Thymus (tissue), 11 donors: ENCODE results near the gene RPLP2. TPM values are rescaled to one million over a fixed set of nuclear protein-coding genes. Genes with fewer than 3 reads are reported as not detected.
A peak's percentile ranks its signal among the peaks of the same experiment; 100 is the strongest.

Experiments
- DNase-seq, 9 donors: peaks; one replicate each; pipeline ENCODE4 v3.0.0-alpha.2; 2013; ENCODE audit warnings: low spot score in 9 of 9, low read depth in 6 of 9, missing footprints in 1 of 9
- H3K27ac ChIP-seq, 2 donors: one replicate each; pipeline ENCODE4 v1.5.1; 2013; ENCODE audit warnings: control low read depth in 1 of 2, low read depth in 1 of 2, low read length in 1 of 2, mild to moderate bottlenecking in 1 of 2, moderate library complexity in 1 of 2
- H3K27me3 ChIP-seq, 2 donors: one replicate each; pipeline ENCODE4 v1.5.1; 2013; ENCODE audit warnings: low read length in 1 of 2; ENCODE audit not compliant: control insufficient read depth in 2 of 2, insufficient read depth in 1 of 2
- H3K36me3 ChIP-seq, 2 donors: one replicate each; pipeline ENCODE4 v1.5.1; 2013; ENCODE audit warnings: low read length in 1 of 2, mild to moderate bottlenecking in 1 of 2, moderate library complexity in 1 of 2; ENCODE audit not compliant: control insufficient read depth in 2 of 2, insufficient read depth in 2 of 2
- H3K4me1 ChIP-seq, 2 donors: one replicate each; pipeline ENCODE4 v1.5.1; 2013; ENCODE audit warnings: low read length in 2 of 2; ENCODE audit not compliant: control insufficient read depth in 2 of 2, insufficient read depth in 2 of 2
- H3K4me3 ChIP-seq, 2 donors: one replicate each; pipeline ENCODE4 v1.5.1; 2013; ENCODE audit warnings: low read length in 2 of 2, control low read depth in 1 of 2, mild to moderate bottlenecking in 1 of 2
- H3K9me3 ChIP-seq, 2 donors: one replicate each; pipeline ENCODE4 v1.5.1; 2013; ENCODE audit warnings: low read length in 1 of 2, mild to moderate bottlenecking in 1 of 2; ENCODE audit not compliant: control insufficient read depth in 2 of 2, insufficient read depth in 1 of 2
- WGBS: extraction: QIAGEN DNeasy Blood & Tissue Kit; methylation state at CpG from one replicate; pipeline ENCODE4 v1.1.7; 2013; 5-methylcytosine and 5-hydroxymethylcytosine counted together
- polyA plus RNA-seq: library from polyadenylated mRNA; stranded (reverse); fragments of 200-250 nt; gene quantifications from one replicate; pipeline ENCODE4 v1.2.3, GENCODE V29; 2013
- total RNA-seq: library from RNA; stranded (reverse); fragments of 120-200 nt; gene quantifications from one replicate; pipeline ENCODE4 v1.2.4, GENCODE V29; 2013
- donor health status: healthy.

The RPLP2 gene
- total and polyA plus RNA-seq, 2 donors = 1,873 to 2,667 TPM

DNA sequence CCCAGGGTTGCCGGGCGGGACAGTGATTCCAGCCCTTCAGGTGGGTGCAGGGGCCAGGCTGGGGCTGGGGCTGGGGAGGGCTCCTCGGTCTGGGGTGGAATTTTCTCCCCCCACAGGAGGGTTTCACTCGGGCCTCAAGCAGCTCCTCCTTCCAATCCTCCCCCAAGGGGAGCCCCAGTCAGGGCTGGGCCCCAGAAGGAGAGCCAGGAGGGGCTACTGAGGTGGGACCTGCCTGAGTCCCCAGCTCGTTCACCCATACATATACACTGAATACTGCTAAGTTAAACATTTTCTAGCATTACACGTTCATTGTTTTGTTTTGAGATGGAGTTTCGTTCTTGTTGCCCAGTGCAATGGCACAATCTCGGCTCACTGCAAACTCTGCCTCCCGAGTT is 16.5 kb downstream of the RPLP2 start:
- 92% methylated on average over 9 of the region's 9 CpGs for WGBS
- Histone ChIP-seq H3K27ac (no peak overlapping the region), H3K9me3 (peaks cover 5 to 23% of the 10 kb centered on the region in 2 donors), H3K4me3 (no peak overlapping the region), H3K36me3 (peaks cover 18 to 37% of the 10 kb centered on the region in 2 donors), H3K4me1 (peaks cover 7 to 69% of the 10 kb centered on the region in 2 donors), H3K27me3 (peaks cover 51 to 62% of the 10 kb centered on the region in 2 donors)
- no peak for DNase-seq

DNA sequence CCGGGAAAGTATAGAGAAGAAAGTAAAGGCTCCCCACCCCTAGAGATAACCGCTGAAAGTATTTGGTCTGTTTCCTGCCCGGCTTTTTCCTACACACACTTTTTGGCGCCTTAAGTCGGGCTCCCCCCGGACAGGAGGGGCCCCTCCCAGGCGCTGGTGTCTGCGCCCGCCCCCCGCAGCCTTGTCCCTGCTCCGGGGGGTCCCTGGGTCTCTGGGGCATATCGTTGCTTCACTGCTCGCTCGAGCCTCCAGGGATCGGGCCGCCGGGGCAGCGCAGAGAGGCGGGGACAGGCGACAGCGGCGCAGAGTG is 17.0 kb downstream of the RPLP2 start:
- peaks cover 18 to 32% of the 10 kb centered on the region in 2 donors for H3K36me3 ChIP-seq
- H3K4me1 ChIP-seq = peaks cover 11 to 70% of the 10 kb centered on the region in 2 donors
- peaks cover 6 to 29% of the 10 kb centered on the region in 2 donors for H3K9me3 ChIP-seq
- peak overlapping the region in 1 of 2 donors; percentile 44 for H3K4me3 ChIP-seq
- peaks cover 57 to 68% of the 10 kb centered on the region in 2 donors for H3K27me3 ChIP-seq
- 1% methylated on average over 22 of the region's 22 CpGs for WGBS
- no peak overlapping the region for H3K27ac ChIP-seq
- DNase-seq = no peak

DNA sequence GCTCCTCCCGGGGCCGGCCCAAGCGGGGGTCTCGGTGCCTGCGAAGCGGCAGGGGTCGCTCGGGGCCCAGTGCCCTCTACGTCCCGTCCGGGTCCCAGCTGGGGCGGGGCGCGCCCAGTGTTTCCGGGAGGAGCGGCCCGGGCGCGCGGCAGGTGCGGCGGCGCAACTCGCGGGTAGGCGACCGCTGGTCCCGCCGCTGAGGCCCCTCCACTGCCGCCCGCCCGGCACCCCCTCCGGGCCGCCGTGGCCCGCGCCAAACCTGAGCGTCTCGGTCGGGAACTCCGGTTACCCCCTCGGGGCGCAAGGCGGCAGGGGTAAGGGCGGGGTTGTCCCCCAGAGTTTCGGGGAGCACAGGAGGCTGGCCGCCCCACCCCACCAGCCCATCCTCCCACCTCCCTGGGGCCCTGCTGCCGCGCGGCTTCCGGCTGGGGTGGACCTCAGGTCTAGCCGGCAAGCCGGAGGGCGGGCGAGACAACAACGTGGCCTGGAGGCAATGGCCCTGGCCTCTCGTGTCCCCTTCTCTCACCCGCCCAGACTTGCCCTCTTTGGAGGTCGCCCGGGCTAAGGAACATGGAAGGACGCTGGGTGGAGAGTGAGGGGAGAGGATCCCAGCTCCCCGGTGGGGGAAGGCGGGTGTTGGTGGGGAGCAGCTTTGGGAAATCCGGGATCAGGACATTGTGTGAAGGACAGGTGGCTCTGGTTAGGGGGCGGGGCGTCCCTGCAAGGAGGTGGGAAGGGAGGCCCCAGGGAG is 17.6 kb downstream of the RPLP2 start:
- Histone ChIP-seq H3K27ac (no peak overlapping the region), H3K36me3 (peaks cover 17 to 27% of the 10 kb centered on the region in 2 donors)

DNA sequence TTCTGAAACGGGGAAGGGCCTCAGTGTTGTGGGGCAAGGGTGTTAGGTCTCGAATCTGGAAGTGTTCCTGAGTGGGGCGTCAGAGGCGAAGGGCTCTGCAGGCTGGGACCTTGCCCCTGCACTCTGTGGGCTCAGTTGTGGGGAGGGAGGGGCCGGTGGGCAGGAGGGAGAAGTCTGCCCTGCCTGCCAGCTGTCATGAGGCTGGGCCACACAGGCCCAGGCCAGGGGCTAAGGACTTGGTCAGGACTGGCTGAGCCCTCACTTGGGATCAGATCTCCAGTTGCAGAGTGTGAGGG is 18.1 kb downstream of the RPLP2 start, which contains the start of gene CRACR2B:
CRACR2B (plus strand) TSS at position 23 of the 296 bp plus-strand sequence. CDS start 689 bp downstream, outside the sequence.
- Histone ChIP-seq H3K4me1 (peaks cover 11 to 77% of the 10 kb centered on the region in 2 donors), H3K4me3 (peak within 1 kb of the TSS in 1 of 2 donors; percentile 44), H3K27me3 (peaks cover 67 to 77% of the 10 kb centered on the region in 2 donors), H3K36me3 (peaks cover 14 to 23% of the 10 kb centered on the region in 2 donors), H3K9me3 (peaks cover 6 to 35% of the 10 kb centered on the region in 2 donors), H3K27ac (no peak within 1 kb of the TSS)
- DNase-seq = no peak
- 60% methylated on average over 5 of the region's 5 CpGs for WGBS

More for the DNA sequence above, 17.6 kb downstream of the RPLP2 start:
- 8% methylated on average over 66 of the region's 66 CpGs for WGBS
- H3K9me3 ChIP-seq = peaks cover 6 to 34% of the 10 kb centered on the region in 2 donors
- peaks cover 62 to 73% of the 10 kb centered on the region in 2 donors for H3K27me3 ChIP-seq
- DNase-seq = no peak
- peak overlapping the region in 1 of 2 donors; percentile 44 for H3K4me3 ChIP-seq
- peaks cover 11 to 74% of the 10 kb centered on the region in 2 donors for H3K4me1 ChIP-seq

DNA sequence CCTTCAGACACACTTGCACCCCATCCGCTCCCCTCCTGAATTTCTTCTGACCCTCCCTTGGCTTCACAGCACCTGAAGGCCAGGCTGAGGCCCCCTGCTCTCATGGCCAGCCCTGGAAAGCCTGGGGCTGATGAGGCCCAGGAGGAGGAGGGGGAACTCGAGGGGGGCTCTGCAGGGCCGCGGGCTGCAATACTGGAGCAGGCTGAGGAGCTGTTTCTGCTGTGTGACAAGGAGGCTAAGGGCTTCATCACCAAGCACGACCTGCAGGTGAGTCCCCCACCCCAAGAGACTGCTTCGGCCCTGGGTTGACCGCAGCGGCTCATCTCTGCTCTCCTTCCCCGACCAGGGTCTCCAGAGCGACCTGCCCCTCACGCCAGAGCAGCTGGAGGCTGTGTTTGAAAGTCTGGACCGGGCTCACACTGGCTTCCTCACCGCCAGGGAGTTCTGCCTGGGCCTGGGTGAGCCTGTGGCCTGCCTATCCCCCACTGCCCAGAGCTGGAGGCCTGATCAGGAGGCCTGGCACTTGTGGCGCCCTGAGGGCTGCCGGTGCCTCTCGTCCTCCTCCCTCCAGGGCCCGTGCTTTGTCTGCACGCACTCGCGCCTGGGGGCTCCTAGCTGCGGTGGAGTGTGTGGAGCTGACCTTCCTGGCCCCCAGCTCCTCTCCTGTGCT is 18.9 kb downstream of the RPLP2 start:
- Histone ChIP-seq H3K36me3 (peaks cover 12 to 17% of the 10 kb centered on the region in 2 donors), H3K4me3 (no peak overlapping the region), H3K27ac (no peak overlapping the region), H3K27me3 (peaks cover 75 to 84% of the 10 kb centered on the region in 2 donors), H3K4me1 (peaks cover 16 to 81% of the 10 kb centered on the region in 2 donors), H3K9me3 (peaks cover 6 to 35% of the 10 kb centered on the region in 2 donors)
- 67% methylated on average over 21 of the region's 21 CpGs for WGBS
- no peak for DNase-seq

DNA sequence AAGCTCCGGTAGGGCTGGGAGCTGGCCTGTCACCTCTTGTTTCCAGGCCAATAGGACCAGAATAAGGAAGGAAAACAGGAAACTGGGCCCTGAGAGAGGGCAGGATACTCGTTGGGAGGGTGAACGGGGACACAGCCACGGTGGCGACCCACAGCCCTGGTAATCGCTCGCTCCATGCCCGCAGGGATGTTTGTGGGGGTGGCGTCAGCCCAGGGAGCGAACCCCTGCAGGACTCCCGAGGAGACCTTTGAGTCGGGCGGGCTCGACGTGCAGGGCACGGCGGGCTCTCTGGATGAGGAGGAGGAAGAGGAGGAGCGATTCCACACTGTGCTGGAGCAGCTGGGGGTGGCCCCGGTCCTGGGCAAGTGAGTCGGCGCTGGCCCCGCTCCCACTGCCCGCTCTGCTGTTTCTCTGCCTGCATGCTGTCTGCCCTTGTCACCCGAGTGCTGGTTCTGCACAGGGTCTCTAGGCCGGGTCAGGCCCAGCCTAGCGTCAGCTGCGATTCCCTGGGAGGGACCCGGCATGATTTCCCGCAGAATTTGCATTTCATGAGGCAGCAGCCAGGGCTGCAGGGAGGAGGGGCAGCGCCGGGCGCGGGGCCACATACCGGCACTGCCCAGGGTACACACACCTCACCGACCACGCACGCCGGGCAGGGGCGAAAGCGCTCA is 19.5 kb downstream of the RPLP2 start:
- 8% methylated on average over 40 of the region's 40 CpGs for WGBS
- H3K27me3 ChIP-seq = peaks cover 79 to 91% of the 10 kb centered on the region in 2 donors

DNA sequence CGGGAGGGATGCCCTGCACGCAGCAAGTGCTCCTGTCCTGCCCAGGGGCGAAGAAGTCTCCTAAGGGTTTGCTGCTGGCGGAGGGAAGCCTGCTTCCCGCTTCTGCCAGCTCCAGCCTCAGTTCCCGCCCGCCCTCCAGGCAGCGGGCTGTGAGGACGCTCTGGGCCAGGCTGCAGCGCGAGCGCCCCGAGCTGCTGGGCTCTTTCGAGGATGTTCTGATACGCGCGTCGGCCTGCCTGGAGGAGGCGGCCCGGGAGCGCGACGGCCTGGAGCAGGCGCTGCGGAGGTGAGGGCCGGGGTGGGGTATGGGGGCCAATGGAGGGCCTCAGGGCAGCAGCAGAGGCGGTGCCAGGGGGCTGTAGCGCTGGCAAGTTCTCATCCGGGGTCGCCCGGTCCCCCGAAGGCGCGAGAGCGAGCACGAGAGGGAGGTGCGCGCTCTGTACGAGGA is 20.1 kb downstream of the RPLP2 start:
- Histone ChIP-seq H3K27ac (no peak overlapping the region), H3K4me3 (peak overlapping the region in 1 of 2 donors; percentile 33), H3K4me1 (peaks cover 16 to 81% of the 10 kb centered on the region in 2 donors), H3K9me3 (peaks cover 6 to 35% of the 10 kb centered on the region in 2 donors), H3K27me3 (peaks cover 81 to 96% of the 10 kb centered on the region in 2 donors), H3K36me3 (peaks cover 5 to 6% of the 10 kb centered on the region in 2 donors)
- DNase-seq = no peak
- 4% methylated on average over 39 of the region's 39 CpGs for WGBS

More for the DNA sequence above, 19.5 kb downstream of the RPLP2 start:
- H3K4me1 ChIP-seq = peaks cover 16 to 82% of the 10 kb centered on the region in 2 donors
- H3K9me3 ChIP-seq = peaks cover 6 to 35% of the 10 kb centered on the region in 2 donors
- no peak for DNase-seq
- H3K36me3 ChIP-seq = peaks cover 6 to 11% of the 10 kb centered on the region in 2 donors
- H3K27ac ChIP-seq = no peak overlapping the region
- H3K4me3 ChIP-seq = peak overlapping the region in 1 of 2 donors; percentile 26

DNA sequence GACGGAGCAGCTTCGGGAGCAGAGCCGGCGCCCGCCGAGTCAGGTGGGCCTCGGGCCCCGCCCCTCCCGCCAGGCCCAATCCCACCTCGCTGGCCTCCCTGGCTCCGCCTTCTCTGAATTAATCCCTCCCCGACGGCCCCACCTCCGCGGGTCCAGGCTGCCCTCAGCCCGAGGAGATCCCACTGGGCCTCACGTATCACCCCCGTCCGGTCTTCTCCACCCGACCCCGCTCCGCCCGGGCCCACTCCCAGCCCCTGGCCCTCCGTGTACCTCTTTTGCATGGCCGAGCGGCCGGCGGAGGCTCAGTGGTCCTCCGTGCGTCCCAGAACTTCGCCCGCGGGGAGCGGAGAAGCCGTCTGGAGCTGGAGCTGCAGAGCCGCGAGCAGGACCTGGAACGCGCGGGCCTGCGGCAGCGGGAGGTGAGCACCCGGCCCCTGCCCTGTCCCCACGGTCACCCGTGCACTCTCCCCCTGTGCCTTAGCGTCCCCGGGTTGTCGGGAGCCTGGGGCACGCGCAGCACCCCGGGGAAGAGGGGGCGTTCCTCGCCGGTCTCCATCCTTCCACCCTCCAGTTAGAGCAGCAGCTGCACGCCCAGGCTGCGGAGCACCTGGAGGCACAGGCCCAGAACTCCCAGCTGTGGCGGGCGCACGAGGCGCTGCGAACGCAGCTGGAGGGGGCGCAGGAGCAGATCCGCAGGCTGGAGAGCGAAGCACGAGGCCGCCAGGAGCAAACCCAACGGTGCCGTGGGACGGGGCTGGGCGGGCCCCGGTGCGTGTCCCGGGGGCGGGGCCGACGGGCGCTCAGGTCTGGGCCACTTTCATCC is 20.7 kb downstream of the RPLP2 start:
- Histone ChIP-seq H3K27me3 (peaks cover 85 to 97% of the 10 kb centered on the region in 2 donors), H3K27ac (no peak overlapping the region), H3K9me3 (peaks cover 6 to 35% of the 10 kb centered on the region in 2 donors), H3K36me3 (peaks cover 0 to under 1% of the 10 kb centered on the region in 2 donors), H3K4me1 (peaks cover 16 to 75% of the 10 kb centered on the region in 2 donors), H3K4me3 (peak overlapping the region in 1 of 2 donors; percentile 33)
- 3% methylated on average over 78 of the region's 78 CpGs for WGBS
- DNase-seq = peak in 4 of 9 donors; percentile 64 to 83 (median 72)
